Hepatocyte (in vitro differentiated cells): ENCODE measurements around the gene CD3E. TPM values are rescaled to one million over a fixed set of nuclear protein-coding genes. Genes with fewer than 3 reads are reported as not detected.

ENCODE experiments used
- DNase-seq: peaks from one replicate; pipeline ENCODE4 v3.0.0-alpha.2; 2016; ENCODE audit warnings: low spot score
- H2AFZ ChIP-seq: fragments of 200-600 bp; sonication (generic); 2 replicates; pipeline ENCODE4 v1.6.0; 2016; ENCODE audit warnings: antibody characterized with exemption, mild to moderate bottlenecking
- H3K27ac ChIP-seq: fragments of 200-600 bp; sonication (generic); 2 replicates; pipeline ENCODE4 v1.5.1; 2016; ENCODE audit warnings: mild to moderate bottlenecking
- H3K27me3 ChIP-seq: fragments of 200-600 bp; sonication (generic); 2 replicates; pipeline ENCODE4 v1.6.1; 2016
- H3K36me3 ChIP-seq: fragments of 200-600 bp; sonication (generic); replicated peaks from 2 replicates; pipeline ENCODE4 v1.5.1; 2016; ENCODE audit warnings: low read depth; ENCODE audit not compliant: insufficient read depth
- H3K4me1 ChIP-seq: fragments of 200-600 bp; sonication (generic); 2 replicates; pipeline ENCODE4 v1.5.1; 2016; ENCODE audit warnings: mild to moderate bottlenecking, moderate library complexity; ENCODE audit not compliant: insufficient read depth
- H3K4me2 ChIP-seq: fragments of 200-600 bp; sonication (generic); 2 replicates; pipeline ENCODE4 v1.6.0; 2016
- H3K4me3 ChIP-seq: fragments of 200-600 bp; sonication (generic); 2 replicates; pipeline ENCODE4 v1.5.1; 2016; ENCODE audit warnings: mild to moderate bottlenecking
- H3K79me2 ChIP-seq: fragments of 200-600 bp; sonication (generic); 2 replicates; pipeline ENCODE4 v1.6.0; 2017; ENCODE audit warnings: mild to moderate bottlenecking
- H3K9me2 ChIP-seq: fragments of 200-600 bp; sonication (generic); replicated peaks from 2 replicates; pipeline ENCODE4 v1.6.0; 2017; ENCODE audit warnings: mild to moderate bottlenecking; ENCODE audit not compliant: insufficient read depth
- H3K9me3 ChIP-seq: fragments of 200-600 bp; sonication (generic); 2 replicates; pipeline ENCODE4 v1.5.1; 2016; ENCODE audit warnings: low read depth, mild to moderate bottlenecking
- H4K20me1 ChIP-seq: fragments of 200-600 bp; sonication (generic); 2 replicates; pipeline ENCODE4 v1.6.0; 2016; ENCODE audit warnings: mild to moderate bottlenecking; ENCODE audit not compliant: insufficient read depth, poor library complexity, severe bottlenecking
- CTCF ChIP-seq: fragments of 200-600 bp; sonication (generic); IDR thresholded peaks from 2 replicates; pipeline ENCODE4 v1.5.1; 2016; ENCODE audit warnings: antibody characterized with exemption, mild to moderate bottlenecking; ENCODE audit not compliant: poor library complexity
- EZH2 ChIP-seq: fragments of 200-600 bp; sonication (generic); IDR thresholded peaks from 2 replicates; pipeline ENCODE4 v1.6.1; 2016; ENCODE audit warnings: antibody characterized with exemption, mild to moderate bottlenecking, borderline replicate concordance
- EZH2phosphoT487 ChIP-seq: fragments of 200-600 bp; sonication (generic); IDR thresholded peaks from one replicate; pipeline ENCODE4 v1.6.1; 2018; ENCODE audit warnings: antibody characterized with exemption, mild to moderate bottlenecking, low read depth, moderate library complexity; ENCODE audit not compliant: unreplicated experiment, severe bottlenecking
- WGBS: methylation state at CpG from one replicate; pipeline ENCODE4 v1.1.6; 2016; ENCODE audit warnings: low lambda C conversion rate; ENCODE audit errors: missing lambda C conversion rate; 5-methylcytosine and 5-hydroxymethylcytosine counted together
- polyA plus RNA-seq: library from polyadenylated mRNA; unstranded; fragments of >200 nt; fragmentation: Nextera tagmentation; extraction: Ambion mirVana; gene quantifications from 2 replicates; pipeline ENCODE4 v1.2.1, GENCODE V29; 2016
- total RNA-seq: library from RNA; depleted of rRNA; stranded (reverse); fragments of >200 nt; gene quantifications from 2 replicates; pipeline ENCODE4 v1.2.3, GENCODE V29; 2014

Gene CD3E
- total and polyA plus RNA-seq, 2 experiments from 2014 or later: not detected

DNA sequence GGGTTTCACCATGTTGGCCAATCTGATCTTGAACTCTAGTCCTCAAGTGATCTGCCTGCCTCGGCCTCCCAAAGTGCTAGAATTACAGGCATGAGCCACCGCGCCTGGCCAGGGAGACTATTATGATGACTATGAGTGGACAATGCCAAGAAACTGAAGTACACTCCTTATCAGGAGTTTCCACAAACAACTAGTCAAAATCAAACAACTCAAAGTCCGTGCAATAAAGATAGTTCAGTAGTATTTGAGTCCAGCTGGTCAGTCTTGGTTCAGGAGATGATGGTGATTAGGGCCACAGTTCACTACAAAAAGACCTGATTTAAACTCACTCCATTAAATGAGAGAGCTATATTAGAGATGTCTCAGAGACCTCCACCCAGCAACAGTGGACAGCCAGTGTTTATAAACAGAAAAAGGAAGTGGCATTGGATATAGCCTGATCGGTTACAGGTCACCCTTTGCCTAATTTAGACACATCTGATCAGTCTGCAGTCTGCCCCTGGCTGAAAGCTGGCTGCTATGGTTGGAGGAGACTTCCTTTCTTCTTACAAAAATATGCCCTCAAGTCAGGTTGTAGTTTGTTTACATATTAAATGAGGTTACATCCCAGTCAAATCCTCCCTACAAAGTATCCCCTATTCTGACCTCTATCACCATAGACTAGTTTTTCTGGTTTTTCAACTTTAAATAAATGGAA lies 17.0 kb downstream of the CD3E start:
- Histone ChIP-seq H3K4me2 (peak overlapping the region; percentile 58), H4K20me1 (no peaks in the 10 kb centered on the region), H3K36me3 (no peaks in the 10 kb centered on the region), H3K27ac (peak overlapping the region; percentile 78), H3K9me3 (no peaks in the 10 kb centered on the region), H3K79me2 (no peaks in the 10 kb centered on the region), H3K4me3 (no peak overlapping the region), H2AFZ (no peak overlapping the region), H3K4me1 (peaks cover 26% of the 10 kb centered on the region), H3K27me3 (no peaks in the 10 kb centered on the region), H3K9me2 (no peaks in the 10 kb centered on the region)
- TF ChIP-seq EZH2phosphoT487 (no peak), EZH2 (no peak), CTCF (no peak)
- 44% methylated on average over 5 of the region's 5 CpGs for WGBS
- DNase-seq: peak; percentile 51

DNA sequence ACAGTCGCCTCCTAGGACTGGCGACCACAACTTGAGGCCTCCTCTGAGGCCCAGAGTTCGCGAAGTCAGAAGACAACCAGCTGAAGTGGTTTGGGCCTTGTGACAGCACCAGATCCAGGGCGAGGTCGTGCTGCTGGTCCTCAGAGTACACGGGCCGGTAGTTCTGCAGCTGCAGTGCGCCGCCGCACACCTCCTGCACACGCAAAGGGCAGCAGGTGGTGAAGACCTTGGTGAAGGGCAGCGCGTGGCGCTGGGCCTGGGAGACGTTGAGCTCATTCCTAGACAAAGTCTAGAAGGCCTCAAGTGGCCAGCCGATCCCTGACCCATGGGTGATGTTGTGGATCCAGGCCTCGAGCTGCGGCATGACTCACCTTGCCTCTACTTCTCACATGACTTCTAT lies 18.2 kb downstream of the CD3E start:
- 93% methylated on average over 19 of the region's 19 CpGs for WGBS
- H3K4me1 ChIP-seq: peaks cover 21% of the 10 kb centered on the region

GRCh38 chr11:118325283-118325682 lies 20.8 kb downstream of the CD3E start:
- H3K36me3 ChIP-seq: no peaks in the 10 kb centered on the region
- no peaks in the 10 kb centered on the region for H3K79me2 ChIP-seq
- H3K9me2 ChIP-seq: no peaks in the 10 kb centered on the region
- no peaks in the 10 kb centered on the region for H3K27me3 ChIP-seq
- H2AFZ ChIP-seq: no peak overlapping the region
- no peak for DNase-seq
- H3K27ac ChIP-seq: no peak overlapping the region
- H3K4me1 ChIP-seq: peaks cover 18% of the 10 kb centered on the region
- H3K4me3 ChIP-seq: no peak overlapping the region
- H3K4me2 ChIP-seq: no peak overlapping the region
- no peaks in the 10 kb centered on the region for H3K9me3 ChIP-seq
- H4K20me1 ChIP-seq: no peaks in the 10 kb centered on the region
- no peak for TF ChIP-seq CTCF
- no peak for TF ChIP-seq EZH2phosphoT487
- no peak for TF ChIP-seq EZH2

More for the DNA sequence above, 18.2 kb downstream of the CD3E start:
- Histone ChIP-seq H3K9me3 (no peaks in the 10 kb centered on the region), H3K4me2 (no peak overlapping the region), H3K27me3 (no peaks in the 10 kb centered on the region), H2AFZ (no peak overlapping the region), H4K20me1 (no peaks in the 10 kb centered on the region), H3K4me3 (no peak overlapping the region), H3K9me2 (no peaks in the 10 kb centered on the region), H3K79me2 (no peaks in the 10 kb centered on the region), H3K36me3 (no peaks in the 10 kb centered on the region), H3K27ac (peak overlapping the region; percentile 78)
- no peak for DNase-seq
- TF ChIP-seq EZH2phosphoT487: no peak
- TF ChIP-seq CTCF: no peak
- no peak for TF ChIP-seq EZH2

- H3K4me1 ChIP-seq: no peaks in the 10 kb centered on the region
- H3K27ac ChIP-seq: no peak overlapping the region
- TF ChIP-seq CTCF (no peak), EZH2 (no peak), EZH2phosphoT487 (no peak)
- no peaks in the 10 kb centered on the region for H3K27me3 ChIP-seq
- DNase-seq: no peak
- no peaks in the 10 kb centered on the region for H3K9me3 ChIP-seq
- no peaks in the 10 kb centered on the region for H3K9me2 ChIP-seq
- H3K4me2 ChIP-seq: no peak overlapping the region
- H2AFZ ChIP-seq: no peak overlapping the region
- H3K79me2 ChIP-seq: no peaks in the 10 kb centered on the region
- no peaks in the 10 kb centered on the region for H3K36me3 ChIP-seq
- no peak overlapping the region for H3K4me3 ChIP-seq
- H4K20me1 ChIP-seq: no peaks in the 10 kb centered on the region
Measured at GRCh38 chr11:118328745-118329144, 24.2 kb downstream of the CD3E start.
